Measurements from ENCODE around the gene KHK. TPM values are rescaled to one million over a fixed set of nuclear protein-coding genes. Genes with fewer than 3 reads are reported as not detected.
A peak's percentile ranks its signal among the peaks of the same experiment; 100 is the strongest.

Gene KHK
- total RNA-seq, 1 donor from 2014 or later: 1.2 TPM

GRCh38 chr2:27040282-27040681, 46.3 kb upstream of the KHK start:
- H3K27ac Mint-ChIP-seq (ENCODE audit: unreplicated experiment): no peak overlapping the region
- H3K4me1 Mint-ChIP-seq (ENCODE audit: low read depth): peaks cover 20% of the 10 kb centered on the region
- H3K9me3 Mint-ChIP-seq (ENCODE audit: low read depth): no peaks in the 10 kb centered on the region
- H3K36me3 Mint-ChIP-seq (ENCODE audit: low read depth): peaks cover 38% of the 10 kb centered on the region
- no peak for DNase-seq (ENCODE audit: low spot score)
- H3K27me3 Mint-ChIP-seq (ENCODE audit: low read depth): no peaks in the 10 kb centered on the region
- no peak overlapping the region for H3K4me3 Mint-ChIP-seq (ENCODE audit: unreplicated experiment)
- TF ChIP-seq, protein P1, sequence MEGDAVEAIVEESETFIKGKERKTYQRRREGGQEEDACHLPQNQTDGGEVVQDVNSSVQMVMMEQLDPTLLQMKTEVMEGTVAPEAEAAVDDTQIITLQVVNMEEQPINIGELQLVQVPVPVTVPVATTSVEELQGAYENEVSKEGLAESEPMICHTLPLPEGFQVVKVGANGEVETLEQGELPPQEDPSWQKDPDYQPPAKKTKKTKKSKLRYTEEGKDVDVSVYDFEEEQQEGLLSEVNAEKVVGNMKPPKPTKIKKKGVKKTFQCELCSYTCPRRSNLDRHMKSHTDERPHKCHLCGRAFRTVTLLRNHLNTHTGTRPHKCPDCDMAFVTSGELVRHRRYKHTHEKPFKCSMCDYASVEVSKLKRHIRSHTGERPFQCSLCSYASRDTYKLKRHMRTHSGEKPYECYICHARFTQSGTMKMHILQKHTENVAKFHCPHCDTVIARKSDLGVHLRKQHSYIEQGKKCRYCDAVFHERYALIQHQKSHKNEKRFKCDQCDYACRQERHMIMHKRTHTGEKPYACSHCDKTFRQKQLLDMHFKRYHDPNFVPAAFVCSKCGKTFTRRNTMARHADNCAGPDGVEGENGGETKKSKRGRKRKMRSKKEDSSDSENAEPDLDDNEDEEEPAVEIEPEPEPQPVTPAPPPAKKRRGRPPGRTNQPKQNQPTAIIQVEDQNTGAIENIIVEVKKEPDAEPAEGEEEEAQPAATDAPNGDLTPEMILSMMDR (IDR thresholded peaks at IDR 0.05): no peak

GRCh38 chr2:27041752-27042151, 44.8 kb upstream of the KHK start:
- no peaks in the 10 kb centered on the region for H3K27me3 Mint-ChIP-seq (ENCODE audit: low read depth)
- no peak overlapping the region for H3K27ac Mint-ChIP-seq (ENCODE audit: unreplicated experiment)
- TF ChIP-seq, protein P1 (IDR thresholded peaks at IDR 0.05): no peak

GRCh38 chr2:27042159-27042661, 44.4 kb upstream of the KHK start:
- TF ChIP-seq, protein P1 (IDR thresholded peaks at IDR 0.05): no peak
- peaks cover 28% of the 10 kb centered on the region for H3K36me3 Mint-ChIP-seq (ENCODE audit: low read depth)
- no peak for DNase-seq (ENCODE audit: low spot score)
- H3K4me3 Mint-ChIP-seq (ENCODE audit: unreplicated experiment): no peak overlapping the region
- H3K4me1 Mint-ChIP-seq (ENCODE audit: low read depth): peaks cover 19% of the 10 kb centered on the region
- H3K27me3 Mint-ChIP-seq (ENCODE audit: low read depth): no peaks in the 10 kb centered on the region
- H3K9me3 Mint-ChIP-seq (ENCODE audit: low read depth): no peaks in the 10 kb centered on the region
- no peak overlapping the region for H3K27ac Mint-ChIP-seq (ENCODE audit: unreplicated experiment)

More at GRCh38 chr2:27041752-27042151, 44.8 kb upstream of the KHK start:
- peaks cover 19% of the 10 kb centered on the region for H3K4me1 Mint-ChIP-seq (ENCODE audit: low read depth)
- H3K36me3 Mint-ChIP-seq (ENCODE audit: low read depth): peaks cover 33% of the 10 kb centered on the region
- no peak overlapping the region for H3K4me3 Mint-ChIP-seq (ENCODE audit: unreplicated experiment)
- DNase-seq (ENCODE audit: low spot score): no peak
- no peaks in the 10 kb centered on the region for H3K9me3 Mint-ChIP-seq (ENCODE audit: low read depth)

- TF ChIP-seq, protein P1 (IDR thresholded peaks at IDR 0.05): no peak
- DNase-seq (ENCODE audit: low spot score): no peak
- Mint-ChIP-seq H3K9me3 (ENCODE audit: low read depth) (no peaks in the 10 kb centered on the region), H3K4me3 (ENCODE audit: unreplicated experiment) (no peak overlapping the region), H3K36me3 (ENCODE audit: low read depth) (peaks cover 23% of the 10 kb centered on the region), H3K27me3 (ENCODE audit: low read depth) (no peaks in the 10 kb centered on the region), H3K4me1 (ENCODE audit: low read depth) (peaks cover 19% of the 10 kb centered on the region), H3K27ac (ENCODE audit: unreplicated experiment) (no peak overlapping the region)
Measured at GRCh38 chr2:27042985-27043634, 43.5 kb upstream of the KHK start.

DNA sequence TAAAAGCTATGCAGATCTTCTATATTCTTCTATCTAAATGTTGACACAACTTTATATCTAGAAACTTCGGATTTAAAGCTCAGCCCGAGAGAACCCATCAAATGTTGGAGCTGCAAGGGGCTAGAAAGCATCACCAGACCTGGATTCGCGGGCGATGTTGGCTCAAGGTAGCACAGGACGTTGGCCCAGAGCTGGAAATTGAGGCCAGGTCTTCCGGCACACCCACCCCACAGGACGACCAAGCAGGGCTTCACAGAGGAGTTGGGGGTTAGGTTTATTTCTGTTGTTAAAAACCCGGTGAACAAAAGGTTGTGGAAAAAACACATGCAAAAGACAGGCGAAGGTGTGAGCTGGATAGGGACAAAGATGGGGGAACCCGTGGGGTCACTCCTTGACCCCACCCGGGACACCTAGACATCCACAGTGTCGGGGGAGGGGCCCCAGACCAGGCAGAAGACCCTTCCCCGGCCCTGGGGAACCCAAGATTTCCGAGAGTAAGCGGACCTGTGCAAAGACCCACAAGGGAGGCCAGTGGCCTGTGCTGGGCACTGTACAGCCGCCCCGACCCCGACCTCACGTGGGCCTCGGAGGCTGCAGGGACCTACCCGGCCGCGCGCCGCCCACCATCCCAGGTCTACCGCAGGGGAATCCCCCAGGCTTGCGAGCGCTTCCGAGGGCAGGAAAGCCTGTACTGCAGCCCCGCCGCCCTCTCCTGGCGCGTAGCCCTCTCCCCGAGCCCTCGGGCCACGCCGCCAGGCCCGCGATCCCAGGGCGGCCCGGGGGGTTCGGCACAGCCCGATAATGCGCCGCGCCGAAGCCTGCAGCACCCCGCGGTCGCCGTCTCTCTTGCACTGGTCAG, 36.9 kb upstream of the KHK start:
- Mint-ChIP-seq H3K27me3 (ENCODE audit: low read depth) (no peaks in the 10 kb centered on the region), H3K27ac (ENCODE audit: unreplicated experiment) (peak overlapping the region; percentile 99), H3K4me1 (ENCODE audit: low read depth) (peaks cover 13% of the 10 kb centered on the region), H3K9me3 (ENCODE audit: low read depth) (no peaks in the 10 kb centered on the region), H3K36me3 (ENCODE audit: low read depth) (no peaks in the 10 kb centered on the region), H3K4me3 (ENCODE audit: unreplicated experiment) (peak overlapping the region; percentile 88)
- TF ChIP-seq, protein P1 (IDR thresholded peaks at IDR 0.05): no peak
- DNase-seq (ENCODE audit: low spot score): no peak

Measured in chondrocyte (in vitro differentiated cells).